Calu3 (cell line): ENCODE data around the gene NLRC5. TPM values are rescaled to one million over a fixed set of nuclear protein-coding genes. Genes with fewer than 3 reads are reported as not detected.

ENCODE experiments used
- BruUV-seq: library from RNA; stranded (reverse); fragments of 400-500 nt; replicated peaks from 2 replicates; lab custom pipeline; 2021; lab: Mats Ljungman, UMichigan
- CTCF ChIA-PET: fragments of 300-600 bp; sonication (Branson Sonifier 250); formaldehyde crosslinking; loops from one replicate; lab custom pipeline; 2022; ENCODE audit warnings: antibody characterized with exemption; lab: Charles Lee
- DNase-seq: peaks from one replicate; pipeline ENCODE4 v3.0.0; 2022
- H3K27ac Mint-ChIP-seq: one replicate; pipeline ENCODE4 v1.8.0; 2022; ENCODE audit warnings: mixed read lengths; ENCODE audit not compliant: unreplicated experiment
- H3K27me3 Mint-ChIP-seq: one replicate; pipeline ENCODE4 v1.8.0; 2022; ENCODE audit warnings: mixed read lengths; ENCODE audit not compliant: unreplicated experiment
- H3K36me3 Mint-ChIP-seq: one replicate; pipeline ENCODE4 v1.8.0; 2022; ENCODE audit warnings: mild to moderate bottlenecking, moderate library complexity, mixed read lengths; ENCODE audit not compliant: insufficient read depth, unreplicated experiment
- H3K4me1 Mint-ChIP-seq: one replicate; pipeline ENCODE4 v1.8.0; 2022; ENCODE audit warnings: mild to moderate bottlenecking, low read depth, mixed read lengths; ENCODE audit not compliant: unreplicated experiment
- H3K4me3 Mint-ChIP-seq: one replicate; pipeline ENCODE4 v1.8.0; 2022; ENCODE audit warnings: mild to moderate bottlenecking, low read depth, moderate library complexity, mixed read lengths; ENCODE audit not compliant: unreplicated experiment
- H3K9me3 Mint-ChIP-seq: one replicate; pipeline ENCODE4 v1.8.0; 2022; ENCODE audit warnings: low read depth, mixed read lengths; ENCODE audit not compliant: unreplicated experiment
- intact Hi-C: fragments of 100-400 bp; cut with micrococcal nuclease; formaldehyde crosslinking; loops from one replicate; pipeline ENCODE4 v1.10.0; 2022; ENCODE audit not compliant: unreplicated experiment
- total RNA-seq: library from RNA; stranded (reverse); gene quantifications from 2 replicates; pipeline ENCODE4 v1.2.3, GENCODE V29; 2022
- TF ChIP-seq, protein P1 (sequence below): fragments of 200-600 bp; IDR thresholded peaks from one replicate; pipeline ENCODE4 v1.8.0; 2022; ENCODE audit warnings: antibody characterized with exemption; ENCODE audit not compliant: unreplicated experiment

Gene NLRC5
- total RNA-seq, 1 experiment from 2014 or later: 18.0 TPM

DNA sequence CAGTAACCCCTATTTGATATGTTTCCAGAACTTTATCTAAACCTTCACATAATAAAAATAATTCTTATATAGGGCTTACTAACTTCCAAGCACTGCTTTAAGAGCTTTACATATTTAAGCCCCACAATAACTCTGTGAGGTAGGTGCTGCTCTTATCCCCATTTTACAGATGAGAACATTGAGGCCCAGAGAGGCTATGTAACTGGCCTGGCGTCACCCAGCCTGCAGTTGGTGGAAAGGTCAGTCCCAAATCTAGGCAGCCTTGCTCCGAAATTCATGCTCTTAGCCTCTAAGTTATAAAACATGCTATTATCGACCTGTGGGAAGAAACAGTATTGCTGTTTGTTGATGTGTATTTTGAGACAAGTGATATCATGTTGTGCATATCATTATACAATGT is 9.0 kb downstream of the NLRC5 start:
- BruUV-seq: no TSS peak
- DNase-seq: no peak
- no peaks in the 10 kb centered on the region for H3K4me1 Mint-ChIP-seq
- peaks cover 4% of the 10 kb centered on the region for H3K36me3 Mint-ChIP-seq
- no peak overlapping the region for H3K4me3 Mint-ChIP-seq
- H3K27ac Mint-ChIP-seq: no peak overlapping the region
- CTCF ChIA-PET: interaction anchor here (0.6 kb wide), 1 partner anchor 184 kb away, joined by 4 read pairs; no protein-coding TSS in a partner anchor
- intact Hi-C loops: no loop called here
- TF ChIP-seq, protein P1, sequence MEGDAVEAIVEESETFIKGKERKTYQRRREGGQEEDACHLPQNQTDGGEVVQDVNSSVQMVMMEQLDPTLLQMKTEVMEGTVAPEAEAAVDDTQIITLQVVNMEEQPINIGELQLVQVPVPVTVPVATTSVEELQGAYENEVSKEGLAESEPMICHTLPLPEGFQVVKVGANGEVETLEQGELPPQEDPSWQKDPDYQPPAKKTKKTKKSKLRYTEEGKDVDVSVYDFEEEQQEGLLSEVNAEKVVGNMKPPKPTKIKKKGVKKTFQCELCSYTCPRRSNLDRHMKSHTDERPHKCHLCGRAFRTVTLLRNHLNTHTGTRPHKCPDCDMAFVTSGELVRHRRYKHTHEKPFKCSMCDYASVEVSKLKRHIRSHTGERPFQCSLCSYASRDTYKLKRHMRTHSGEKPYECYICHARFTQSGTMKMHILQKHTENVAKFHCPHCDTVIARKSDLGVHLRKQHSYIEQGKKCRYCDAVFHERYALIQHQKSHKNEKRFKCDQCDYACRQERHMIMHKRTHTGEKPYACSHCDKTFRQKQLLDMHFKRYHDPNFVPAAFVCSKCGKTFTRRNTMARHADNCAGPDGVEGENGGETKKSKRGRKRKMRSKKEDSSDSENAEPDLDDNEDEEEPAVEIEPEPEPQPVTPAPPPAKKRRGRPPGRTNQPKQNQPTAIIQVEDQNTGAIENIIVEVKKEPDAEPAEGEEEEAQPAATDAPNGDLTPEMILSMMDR: no peak
- peaks cover 19% of the 10 kb centered on the region for H3K27me3 Mint-ChIP-seq
- no peaks in the 10 kb centered on the region for H3K9me3 Mint-ChIP-seq

DNA sequence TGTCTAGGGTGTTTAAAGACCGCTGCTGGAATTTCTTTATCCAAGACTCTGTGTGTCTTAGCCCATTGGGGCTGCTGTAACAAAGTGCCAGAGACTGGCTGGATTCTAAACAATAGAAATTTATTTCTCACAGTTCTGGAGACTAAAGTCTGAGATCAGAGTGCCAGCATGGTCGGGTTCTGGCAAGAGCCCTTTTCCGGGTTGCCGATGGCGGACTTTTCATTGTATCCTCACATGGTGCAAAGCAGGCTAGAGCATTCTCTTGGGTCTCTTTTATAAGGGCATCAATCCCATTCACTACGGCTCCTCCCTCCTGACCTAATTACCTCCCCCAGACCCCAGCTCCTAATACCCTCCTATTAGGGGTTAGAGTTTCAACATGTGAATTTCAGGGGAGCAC is 9.5 kb downstream of the NLRC5 start:
- no peaks in the 10 kb centered on the region for H3K9me3 Mint-ChIP-seq
- intact Hi-C loops: no loop called here
- TF ChIP-seq, protein P1: no peak
- H3K4me3 Mint-ChIP-seq: no peak overlapping the region
- H3K27me3 Mint-ChIP-seq: peaks cover 14% of the 10 kb centered on the region
- H3K27ac Mint-ChIP-seq: no peak overlapping the region
- CTCF ChIA-PET: no interaction called here
- peaks cover 4% of the 10 kb centered on the region for H3K36me3 Mint-ChIP-seq
- DNase-seq: no peak
- no peaks in the 10 kb centered on the region for H3K4me1 Mint-ChIP-seq
- BruUV-seq: no TSS peak

DNA sequence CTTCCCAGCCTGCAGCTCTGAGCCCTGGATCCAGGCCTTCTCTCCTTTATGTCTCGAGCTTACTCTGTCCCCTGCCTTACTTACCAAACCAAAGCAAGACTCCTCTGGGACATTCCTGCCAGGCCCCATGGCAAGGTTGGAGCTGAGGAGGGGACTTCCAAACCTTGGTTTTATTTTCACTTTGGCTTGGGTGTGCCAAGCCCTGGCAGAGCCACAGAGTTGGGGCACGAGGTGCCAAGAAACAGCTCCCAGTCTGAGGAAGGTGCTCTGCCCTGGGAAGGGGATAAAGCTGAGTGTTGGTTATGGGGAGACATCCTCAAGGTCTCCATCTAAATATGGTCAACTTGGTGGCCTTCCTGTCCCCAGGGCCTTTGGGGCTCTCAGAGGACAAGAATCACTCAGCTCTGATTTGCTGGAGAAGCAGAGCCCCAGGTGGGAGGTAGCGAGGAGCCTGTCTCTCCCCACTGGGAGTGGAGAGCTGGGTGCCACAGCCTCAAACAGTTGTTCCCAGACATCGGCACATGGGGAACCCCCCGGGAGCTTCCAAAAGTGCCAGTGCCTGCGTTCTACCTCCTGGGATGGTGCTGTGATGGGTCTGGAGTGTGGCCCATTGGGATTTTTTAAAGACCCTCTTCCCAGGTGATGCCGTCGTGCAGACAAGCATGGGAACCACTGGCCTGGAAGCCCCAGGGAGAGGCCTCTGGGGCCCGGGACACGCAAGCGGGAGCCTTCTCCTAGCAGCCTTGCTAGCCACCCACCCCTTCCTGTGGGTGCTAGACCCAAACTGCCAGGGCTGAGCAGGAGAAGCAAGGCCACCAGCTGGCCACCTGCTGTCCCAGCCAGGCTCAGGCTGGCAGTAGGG is 10.3 kb downstream of the NLRC5 start:
- intact Hi-C loops: no loop called here
- DNase-seq: no peak
- CTCF ChIA-PET: interaction anchor here (0.5 kb wide), 1 partner anchor 41 kb away, joined by 4 read pairs; no protein-coding TSS in a partner anchor
- peaks cover 4% of the 10 kb centered on the region for H3K36me3 Mint-ChIP-seq
- no peak overlapping the region for H3K27ac Mint-ChIP-seq
- H3K4me3 Mint-ChIP-seq: no peak overlapping the region
- H3K4me1 Mint-ChIP-seq: no peaks in the 10 kb centered on the region
- BruUV-seq: no TSS peak
- H3K9me3 Mint-ChIP-seq: no peaks in the 10 kb centered on the region
- H3K27me3 Mint-ChIP-seq: peaks cover 13% of the 10 kb centered on the region
- TF ChIP-seq, protein P1: no peak

DNA sequence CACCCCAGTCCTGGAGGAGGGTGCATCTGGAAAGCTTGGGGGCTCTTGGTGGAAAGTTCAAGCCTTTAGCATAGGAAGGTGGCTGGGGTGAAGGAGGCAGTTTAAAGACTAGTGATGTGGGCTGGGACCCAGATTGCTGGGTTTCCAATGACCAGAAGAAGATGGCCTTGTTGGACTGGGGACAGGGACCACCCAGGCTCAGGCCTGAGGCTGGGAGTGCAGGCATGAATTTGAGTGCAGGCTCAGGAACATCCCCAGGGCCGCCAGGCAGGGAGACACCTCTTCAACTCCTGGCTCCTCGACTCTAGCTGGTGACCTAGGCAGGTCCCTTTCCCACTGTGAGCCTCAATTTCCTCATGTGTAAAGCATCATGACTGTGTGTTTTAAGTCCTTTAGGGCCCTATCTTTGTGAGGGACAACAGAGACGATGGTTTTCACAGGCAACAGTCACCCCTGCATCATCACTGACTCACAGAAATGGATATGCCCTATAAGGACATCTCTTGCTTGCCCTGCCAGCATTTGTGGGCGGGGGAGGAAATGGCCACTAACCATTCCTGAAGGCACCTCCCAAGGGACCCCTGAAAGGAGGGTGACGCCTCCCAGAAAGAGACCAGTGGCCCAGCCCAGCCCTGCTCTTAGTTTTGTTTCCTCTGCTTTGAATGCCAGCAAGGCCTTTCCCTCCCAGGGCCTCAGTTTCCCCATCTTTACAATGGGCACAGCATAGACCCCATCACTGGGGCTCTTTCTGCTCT is 11.1 kb downstream of the NLRC5 start:
- H3K27me3 Mint-ChIP-seq: peaks cover 10% of the 10 kb centered on the region

More for the DNA sequence above, 11.1 kb downstream of the NLRC5 start:
- Mint-ChIP-seq H3K4me1 (no peaks in the 10 kb centered on the region), H3K9me3 (no peaks in the 10 kb centered on the region), H3K36me3 (peaks cover 4% of the 10 kb centered on the region), H3K27ac (no peak overlapping the region), H3K4me3 (no peak overlapping the region)
- peak; percentile 37 for DNase-seq
- intact Hi-C loops: no loop called here
- TF ChIP-seq, protein P1: no peak
- CTCF ChIA-PET: no interaction called here
- no TSS peak for BruUV-seq
